Activated naive CD8-positive, alpha-beta T cell (primary cell): ENCODE data around the gene BRINP2.

Experiments used
- H3K27ac Mint-ChIP-seq: one replicate; pipeline ENCODE4 v1.8.0; 2021; ENCODE audit warnings: mixed read lengths
- H3K27me3 Mint-ChIP-seq: one replicate; pipeline ENCODE4 v1.8.0; 2021; ENCODE audit warnings: mixed read lengths
- H3K36me3 Mint-ChIP-seq: one replicate; pipeline ENCODE4 v1.8.0; 2021; ENCODE audit warnings: mixed read lengths
- H3K4me1 Mint-ChIP-seq: one replicate; pipeline ENCODE4 v1.8.0; 2021; ENCODE audit warnings: low read depth, mixed read lengths
- H3K4me3 Mint-ChIP-seq: one replicate; pipeline ENCODE4 v1.8.0; 2021; ENCODE audit warnings: mild to moderate bottlenecking, mixed read lengths
- H3K9me3 Mint-ChIP-seq: one replicate; pipeline ENCODE4 v1.8.0; 2021; ENCODE audit warnings: low read depth, mixed read lengths

BRINP2 gene

GRCh38 chr1:177183836-177184235, 13.1 kb downstream of the BRINP2 start:
- no peaks in the 10 kb centered on the region for H3K36me3 Mint-ChIP-seq
- peaks cover 9% of the 10 kb centered on the region for H3K4me1 Mint-ChIP-seq
- H3K27me3 Mint-ChIP-seq: peaks cover 16% of the 10 kb centered on the region
- H3K27ac Mint-ChIP-seq: no peak overlapping the region
- no peak overlapping the region for H3K4me3 Mint-ChIP-seq
- H3K9me3 Mint-ChIP-seq: no peaks in the 10 kb centered on the region

GRCh38 chr1:177185209-177185608, 14.5 kb downstream of the BRINP2 start:
- H3K9me3 Mint-ChIP-seq: no peaks in the 10 kb centered on the region
- H3K36me3 Mint-ChIP-seq: no peaks in the 10 kb centered on the region
- peaks cover 11% of the 10 kb centered on the region for H3K27me3 Mint-ChIP-seq
- H3K4me3 Mint-ChIP-seq: no peak overlapping the region
- H3K4me1 Mint-ChIP-seq: peaks cover 9% of the 10 kb centered on the region
- no peak overlapping the region for H3K27ac Mint-ChIP-seq

GRCh38 chr1:177186639-177187038, 15.9 kb downstream of the BRINP2 start:
- peaks cover 5% of the 10 kb centered on the region for H3K4me1 Mint-ChIP-seq
- H3K4me3 Mint-ChIP-seq: no peak overlapping the region
- H3K9me3 Mint-ChIP-seq: no peaks in the 10 kb centered on the region
- H3K36me3 Mint-ChIP-seq: no peaks in the 10 kb centered on the region
- H3K27ac Mint-ChIP-seq: no peak overlapping the region
- peaks cover 6% of the 10 kb centered on the region for H3K27me3 Mint-ChIP-seq

DNA sequence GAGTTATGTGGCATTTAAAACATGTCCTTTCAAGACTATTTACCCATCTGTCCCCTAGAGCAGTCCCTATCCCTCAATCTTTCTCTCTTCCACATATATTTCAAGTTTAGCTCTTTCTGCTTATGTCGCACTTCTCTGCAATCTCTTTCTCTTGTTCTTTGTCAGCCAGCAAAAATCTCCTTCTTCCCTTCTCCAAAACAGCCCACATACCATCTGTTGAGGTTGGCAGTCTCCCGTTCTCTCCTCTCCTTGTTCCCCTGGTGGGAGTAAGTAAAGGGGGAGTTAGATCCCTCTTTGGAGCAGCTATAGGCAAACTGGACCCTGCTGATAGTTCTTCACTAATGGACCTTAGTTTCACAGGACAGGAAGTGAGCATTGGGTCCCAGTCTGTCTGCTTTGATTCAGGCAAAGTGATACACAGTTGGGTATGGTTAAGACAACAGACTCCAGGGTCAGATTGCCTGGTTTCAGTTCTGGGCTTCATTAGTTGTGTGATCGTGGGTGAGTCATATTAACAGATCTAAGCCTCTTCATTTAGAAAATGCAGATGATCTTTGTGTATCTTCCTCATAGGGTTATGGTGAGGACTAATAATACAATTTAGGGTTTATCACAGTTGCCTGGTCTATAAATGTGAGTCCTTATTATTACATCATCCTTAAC, 19.7 kb downstream of the BRINP2 start:
- H3K9me3 Mint-ChIP-seq: no peaks in the 10 kb centered on the region
- no peak overlapping the region for H3K27ac Mint-ChIP-seq
- no peaks in the 10 kb centered on the region for H3K36me3 Mint-ChIP-seq
- H3K4me1 Mint-ChIP-seq: no peaks in the 10 kb centered on the region
- H3K4me3 Mint-ChIP-seq: no peak overlapping the region
- no peaks in the 10 kb centered on the region for H3K27me3 Mint-ChIP-seq

DNA sequence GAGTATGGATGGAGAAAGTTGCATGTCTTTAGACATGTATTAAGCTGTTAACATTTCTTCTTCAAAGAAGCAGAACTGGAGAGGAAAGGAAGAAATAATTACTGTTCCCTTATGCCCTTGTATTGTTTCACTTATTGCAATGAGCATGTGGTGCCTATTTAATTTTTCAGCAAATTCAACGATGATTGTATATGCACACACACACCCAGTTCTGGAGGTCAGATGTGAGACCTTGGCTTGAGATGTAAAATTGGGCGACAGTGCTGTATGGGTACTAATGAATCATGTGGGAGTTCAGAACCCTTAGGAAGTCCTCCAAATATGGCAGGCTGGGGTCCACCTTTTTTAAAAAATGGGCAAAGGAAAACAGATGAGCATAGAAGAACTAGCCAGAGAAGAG, 27.5 kb downstream of the BRINP2 start:
- H3K27ac Mint-ChIP-seq: no peak overlapping the region
- no peaks in the 10 kb centered on the region for H3K36me3 Mint-ChIP-seq
- peaks cover 4% of the 10 kb centered on the region for H3K27me3 Mint-ChIP-seq
- no peak overlapping the region for H3K4me3 Mint-ChIP-seq
- no peaks in the 10 kb centered on the region for H3K4me1 Mint-ChIP-seq
- no peaks in the 10 kb centered on the region for H3K9me3 Mint-ChIP-seq

DNA sequence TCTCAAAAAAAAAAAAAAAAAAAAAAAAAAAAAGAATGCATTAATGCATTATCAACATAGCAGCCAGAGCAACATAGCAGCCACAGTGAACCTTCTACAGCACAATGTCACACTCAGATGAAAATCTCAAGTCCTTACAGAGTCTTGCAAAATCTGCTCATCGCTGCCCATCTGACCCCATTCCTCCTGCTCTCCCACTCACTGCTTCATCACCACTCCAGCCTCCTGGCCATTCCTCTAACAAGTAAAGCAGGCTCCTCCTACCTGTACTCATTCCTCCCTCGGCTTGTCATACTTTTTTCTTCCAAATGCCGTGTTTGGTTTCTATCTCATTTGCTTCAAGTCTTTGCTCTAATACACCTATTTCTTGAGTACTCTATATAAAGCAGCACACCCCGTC, 29.5 kb downstream of the BRINP2 start:
- Mint-ChIP-seq H3K4me3 (no peak overlapping the region), H3K36me3 (no peaks in the 10 kb centered on the region), H3K4me1 (no peaks in the 10 kb centered on the region), H3K9me3 (no peaks in the 10 kb centered on the region), H3K27ac (no peak overlapping the region), H3K27me3 (peaks cover 4% of the 10 kb centered on the region)

DNA sequence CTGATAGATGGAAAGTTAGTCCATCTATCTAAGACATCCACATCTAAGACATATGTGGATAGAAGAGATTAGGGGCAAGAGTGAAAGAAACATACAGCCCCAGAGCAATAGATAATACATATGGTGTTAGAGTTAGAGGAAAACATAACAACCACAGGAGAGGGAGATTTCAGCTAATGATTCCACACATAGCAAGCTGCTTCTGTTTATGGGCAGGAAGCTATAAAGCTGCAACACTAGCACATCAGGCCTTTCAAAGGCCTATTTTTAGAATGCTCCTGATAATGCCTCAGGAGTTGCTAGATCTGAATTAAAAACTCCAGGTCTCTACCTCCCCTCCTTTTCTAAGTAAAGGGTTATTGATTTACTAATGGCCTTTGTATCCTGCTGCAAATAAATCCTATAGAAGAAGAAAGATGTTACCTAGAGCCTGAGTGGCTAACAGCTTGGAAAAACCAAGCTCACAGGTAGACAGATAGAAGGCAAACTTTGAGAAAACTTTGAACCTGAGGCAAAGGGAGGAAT, 36.1 kb downstream of the BRINP2 start:
- no peaks in the 10 kb centered on the region for H3K4me1 Mint-ChIP-seq
- no peaks in the 10 kb centered on the region for H3K36me3 Mint-ChIP-seq
- H3K27ac Mint-ChIP-seq: no peak overlapping the region
- H3K27me3 Mint-ChIP-seq: no peaks in the 10 kb centered on the region
- H3K4me3 Mint-ChIP-seq: no peak overlapping the region
- no peaks in the 10 kb centered on the region for H3K9me3 Mint-ChIP-seq

GRCh38 chr1:177208920-177209319, 38.2 kb downstream of the BRINP2 start:
- H3K36me3 Mint-ChIP-seq: no peaks in the 10 kb centered on the region
- no peak overlapping the region for H3K27ac Mint-ChIP-seq
- H3K4me1 Mint-ChIP-seq: no peaks in the 10 kb centered on the region
- no peaks in the 10 kb centered on the region for H3K9me3 Mint-ChIP-seq
- no peak overlapping the region for H3K4me3 Mint-ChIP-seq
- no peaks in the 10 kb centered on the region for H3K27me3 Mint-ChIP-seq

DNA sequence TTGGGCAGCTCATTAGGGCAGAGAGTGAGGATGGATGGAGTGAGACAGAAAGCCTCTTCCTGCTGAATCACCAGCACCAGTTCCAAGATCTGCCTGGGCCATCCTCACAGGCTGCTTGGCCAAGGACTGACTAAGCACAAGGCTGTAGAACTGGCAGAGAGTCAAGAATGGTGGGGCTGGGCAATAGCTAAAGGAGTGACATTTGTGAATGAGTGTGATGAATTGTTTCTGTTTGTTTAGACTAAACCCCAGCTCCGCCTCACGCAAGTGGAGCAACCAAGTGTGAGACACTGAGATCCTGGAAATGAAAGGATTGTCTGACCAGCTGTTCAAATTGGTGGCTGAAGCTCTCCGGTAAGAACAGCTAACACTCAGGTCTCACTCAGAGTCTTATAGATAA, 38.6 kb downstream of the BRINP2 start:
- H3K4me3 Mint-ChIP-seq: no peak overlapping the region
- H3K27me3 Mint-ChIP-seq: no peaks in the 10 kb centered on the region
- no peaks in the 10 kb centered on the region for H3K9me3 Mint-ChIP-seq
- no peaks in the 10 kb centered on the region for H3K36me3 Mint-ChIP-seq
- no peak overlapping the region for H3K27ac Mint-ChIP-seq
- no peaks in the 10 kb centered on the region for H3K4me1 Mint-ChIP-seq

- Mint-ChIP-seq H3K4me1 (no peaks in the 10 kb centered on the region), H3K4me3 (no peak overlapping the region), H3K9me3 (peaks cover 3% of the 10 kb centered on the region), H3K36me3 (no peaks in the 10 kb centered on the region), H3K27me3 (no peaks in the 10 kb centered on the region), H3K27ac (no peak overlapping the region)
Observed at GRCh38 chr1:177210071-177210470, 39.3 kb downstream of the BRINP2 start.

DNA sequence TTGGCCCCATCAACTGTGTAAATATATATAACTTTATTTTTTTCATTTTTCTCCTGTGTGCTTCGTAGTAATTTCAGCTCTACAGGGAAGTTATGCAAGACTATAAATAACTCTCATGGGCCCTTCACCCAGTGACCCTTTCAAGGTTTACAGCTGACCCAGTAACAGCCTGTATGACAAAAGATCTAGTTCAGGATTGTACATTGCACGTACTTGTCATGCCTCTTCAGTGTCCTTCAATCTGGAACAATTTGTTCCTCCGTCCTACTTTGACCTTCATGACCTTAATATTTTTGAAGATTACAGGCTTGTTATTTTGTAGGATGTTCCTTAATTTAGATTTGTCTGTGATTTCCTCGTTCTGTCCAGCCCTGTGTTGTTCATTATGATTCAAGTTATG, 40.5 kb downstream of the BRINP2 start:
- no peak overlapping the region for H3K27ac Mint-ChIP-seq
- H3K9me3 Mint-ChIP-seq: peaks cover 7% of the 10 kb centered on the region
- no peaks in the 10 kb centered on the region for H3K4me1 Mint-ChIP-seq
- H3K4me3 Mint-ChIP-seq: no peak overlapping the region
- no peaks in the 10 kb centered on the region for H3K36me3 Mint-ChIP-seq
- no peaks in the 10 kb centered on the region for H3K27me3 Mint-ChIP-seq

- peaks cover 20% of the 10 kb centered on the region for H3K9me3 Mint-ChIP-seq
- H3K4me1 Mint-ChIP-seq: no peaks in the 10 kb centered on the region
- no peaks in the 10 kb centered on the region for H3K27me3 Mint-ChIP-seq
- H3K36me3 Mint-ChIP-seq: no peaks in the 10 kb centered on the region
- no peak overlapping the region for H3K27ac Mint-ChIP-seq
- H3K4me3 Mint-ChIP-seq: no peak overlapping the region
Observed at GRCh38 chr1:177216587-177217202, 45.9 kb downstream of the BRINP2 start.

GRCh38 chr1:177219554-177220458, 49.0 kb downstream of the BRINP2 start:
- Mint-ChIP-seq H3K4me3 (no peak overlapping the region), H3K9me3 (peaks cover 19% of the 10 kb centered on the region), H3K36me3 (no peaks in the 10 kb centered on the region), H3K27me3 (no peaks in the 10 kb centered on the region), H3K27ac (no peak overlapping the region), H3K4me1 (no peaks in the 10 kb centered on the region)

DNA sequence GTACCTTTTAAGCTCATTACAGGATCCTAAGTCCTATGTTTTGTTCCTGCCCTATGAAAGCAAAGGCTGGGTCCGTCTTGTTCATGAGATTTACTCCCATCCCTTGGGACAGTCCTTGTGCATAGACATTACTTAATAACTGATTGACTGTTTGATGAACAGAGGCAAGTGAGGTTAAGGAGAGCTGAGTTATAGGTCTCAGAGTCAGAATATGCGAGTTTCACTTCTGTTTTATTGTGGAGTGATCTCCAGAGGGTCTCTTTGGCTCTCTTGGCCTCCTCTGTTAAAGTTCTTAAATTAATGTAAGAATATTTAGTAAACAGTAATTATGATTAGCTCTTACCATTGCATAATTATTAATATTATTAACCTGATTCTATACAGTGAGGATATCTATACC, 52.6 kb downstream of the BRINP2 start:
- Mint-ChIP-seq H3K27ac (no peak overlapping the region), H3K4me1 (no peaks in the 10 kb centered on the region), H3K9me3 (no peaks in the 10 kb centered on the region), H3K27me3 (no peaks in the 10 kb centered on the region), H3K36me3 (no peaks in the 10 kb centered on the region), H3K4me3 (no peak overlapping the region)

DNA sequence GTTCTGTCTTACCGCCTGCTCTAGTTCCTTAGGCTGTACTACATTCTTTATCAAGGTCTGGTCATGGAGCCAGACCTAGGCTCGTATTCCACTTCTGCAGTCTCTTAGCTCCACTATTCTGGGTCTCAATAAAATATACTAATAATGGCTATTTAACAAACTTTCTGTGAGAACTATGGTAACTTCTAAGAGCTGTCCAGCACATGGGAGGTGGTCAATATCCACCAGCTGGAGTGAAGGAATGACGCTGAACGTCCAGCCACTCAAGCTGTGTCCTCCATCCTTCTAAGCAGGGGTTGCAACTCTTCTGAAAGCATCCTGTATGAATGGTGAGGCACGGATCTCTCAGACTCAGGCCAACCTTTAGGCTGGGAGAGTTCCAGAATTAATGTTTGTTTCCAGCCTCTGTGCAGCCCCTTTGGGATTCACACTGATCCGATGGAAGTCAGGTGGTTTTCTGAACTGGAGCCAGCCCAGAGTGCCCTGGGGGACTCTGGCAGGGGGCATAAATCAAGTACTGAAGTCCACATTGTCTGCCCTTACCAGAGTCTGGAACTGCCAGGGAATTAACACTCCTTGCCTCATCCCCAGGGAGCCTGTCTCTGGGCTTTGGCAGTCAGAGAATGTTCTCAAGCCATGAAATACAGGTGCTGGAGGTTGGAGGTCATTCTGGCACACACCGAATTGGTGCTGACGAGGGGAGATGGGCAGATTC, 57.4 kb downstream of the BRINP2 start:
- no peaks in the 10 kb centered on the region for H3K9me3 Mint-ChIP-seq
- H3K27me3 Mint-ChIP-seq: no peaks in the 10 kb centered on the region
- no peaks in the 10 kb centered on the region for H3K4me1 Mint-ChIP-seq
- H3K4me3 Mint-ChIP-seq: no peak overlapping the region
- no peak overlapping the region for H3K27ac Mint-ChIP-seq
- no peaks in the 10 kb centered on the region for H3K36me3 Mint-ChIP-seq
